ENCODE results near the gene C16orf96. TPM values are rescaled to one million over a fixed set of nuclear protein-coding genes. Genes with fewer than 3 reads are reported as not detected.
A peak's percentile ranks its signal among the peaks of the same experiment; 100 is the strongest.

The C16orf96 gene
- polyA plus RNA-seq, 2 of the 4 experiments (the other 2 are of a cell fraction) = 0.01 to 0.03 TPM

- peak; percentile 51 to 59; a peak in 4 of 5 replicates for TF ChIP-seq RAD21 (conservative IDR thresholded peaks at IDR 0.05 in 1 of 2, IDR thresholded peaks at IDR 0.05 in 1 of 2)
- TF ChIP-seq CBX8 (IDR thresholded peaks at IDR 0.05) = no peak
- no peak for TF ChIP-seq ZC3H11A (IDR thresholded peaks at IDR 0.05)
- TF ChIP-seq HDAC2 (IDR thresholded peaks at IDR 0.05) = no peak
- peak; percentile 56 for TF ChIP-seq GATA3 (IDR thresholded peaks at IDR 0.05; ENCODE audit: borderline replicate concordance)
- no peak for TF ChIP-seq SREBF2 (IDR thresholded peaks at IDR 0.05)
- no peak for TF ChIP-seq POLR2AphosphoS2 (conservative IDR thresholded peaks at IDR 0.05; ENCODE audit: low read length)
- peak; percentile 63; the same call in 1 of the 2 replicates for TF ChIP-seq MAX (IDR thresholded peaks at IDR 0.05)
- peak; percentile 37; the same call in 2 of the 3 replicates for TF ChIP-seq SMC3 (IDR thresholded peaks at IDR 0.05)
- no peak for TF ChIP-seq EHMT2 (IDR thresholded peaks at IDR 0.05; ENCODE audit: low read depth)
- no peak for TF ChIP-seq EP300 (IDR thresholded peaks at IDR 0.05)
- TF ChIP-seq FOXS1 (CRISPR knock-in tag; IDR thresholded peaks at IDR 0.05) = no peak
- TF ChIP-seq HOXB5 (CRISPR knock-in tag; IDR thresholded peaks at IDR 0.05) = no peak
- TF ChIP-seq REST (IDR thresholded peaks at IDR 0.05) = no peak
- no peak for TF ChIP-seq ELK1 (IDR thresholded peaks at IDR 0.05; ENCODE audit: low read depth, low read length)
- TF ChIP-seq PBX3 (IDR thresholded peaks at IDR 0.05) = 0 out of 2 replicates have a peak, but pooled peaks have one; percentile 46
- TF ChIP-seq CBX2 (IDR thresholded peaks at IDR 0.05; ENCODE audit: borderline replicate concordance, low read depth) = no peak
- TF ChIP-seq FOSL2 (IDR thresholded peaks at IDR 0.05) = no peak
- TF ChIP-seq FOSL2 (CRISPR knock-in tag; IDR thresholded peaks at IDR 0.05) = no peak
- TF ChIP-seq HMGXB4 (CRISPR knock-in tag; IDR thresholded peaks at IDR 0.05; ENCODE audit: borderline replicate concordance) = 0 out of 2 replicates have a peak, but pooled peaks have one; percentile 71
- no peak for TF ChIP-seq RFX5 (IDR thresholded peaks at IDR 0.05)
- TF ChIP-seq KDM1A (IDR thresholded peaks at IDR 0.05; ENCODE audit: low read depth) = no peak
- peak in 1 of 2 experiments; percentile 51; a peak in 2 of 5 replicates for TF ChIP-seq JUN (IDR thresholded peaks at IDR 0.05)
- no peak for TF ChIP-seq USF2 (IDR thresholded peaks at IDR 0.05)
- TF ChIP-seq BHLHE40 (IDR thresholded peaks at IDR 0.05; ENCODE audit: low read depth, low read length) = no peak; the same call in 1 of the 2 replicates
- no peak for TF ChIP-seq ATOH8 (CRISPR knock-in tag; IDR thresholded peaks at IDR 0.05; ENCODE audit: low read depth)
- TF ChIP-seq RNF2 (IDR thresholded peaks at IDR 0.05; ENCODE audit: borderline replicate concordance, low read depth) = no peak
Measured at GRCh38 chr16:4624015-4624826, 68.1 kb downstream of the C16orf96 start, which contains the start of gene MGRN1 (continued).

Data from A549 (cell line).